ENCODE results near the gene NFU1.
"Not testable (repeated sequence)": the region's sequence is repeated elsewhere in the genome, so short reads cannot be mapped to it uniquely, and the experiment has no call there.

NFU1 gene

DNA sequence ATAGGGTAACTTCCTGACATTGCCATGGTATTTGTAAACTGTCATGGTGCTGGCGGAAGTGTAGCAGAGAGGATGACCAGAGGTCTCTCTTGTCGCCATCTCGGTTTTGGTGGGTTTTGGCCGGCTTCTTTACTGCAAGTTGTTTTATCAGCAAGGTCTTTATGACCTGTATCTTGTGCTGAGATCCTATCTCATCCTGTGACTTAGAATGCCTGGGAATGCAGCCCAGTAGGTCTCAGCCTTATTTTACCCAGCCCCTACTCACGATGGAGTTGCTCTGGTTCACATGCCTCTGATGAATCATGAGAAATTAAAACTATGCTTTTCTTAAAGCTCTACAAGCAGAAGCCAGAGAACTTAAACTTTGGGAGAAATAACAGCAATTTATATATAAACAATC is 12.7 kb upstream of the NFU1 start:
- no peak for DNase-seq

DNA sequence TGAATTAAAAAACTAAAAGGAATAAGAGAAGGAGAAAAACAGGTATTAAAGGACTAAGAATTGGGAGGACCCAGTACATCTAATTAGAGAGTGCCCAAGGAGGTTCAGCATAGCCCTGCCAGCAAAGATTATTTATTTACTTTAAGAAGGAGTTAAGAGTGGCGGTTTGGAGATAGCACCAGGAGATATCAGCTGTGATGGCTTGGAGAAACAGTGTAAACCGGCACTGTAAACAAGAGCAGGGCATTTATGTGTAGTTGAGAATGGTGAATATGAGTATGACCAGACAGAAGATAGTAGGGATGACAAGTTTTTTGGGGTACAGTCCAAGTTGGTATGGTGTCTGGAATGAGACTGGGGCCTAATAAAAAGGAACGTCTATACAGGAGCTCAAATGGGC is 6.4 kb upstream of the NFU1 start:
- not testable (repeated sequence) for DNase-seq

DNA sequence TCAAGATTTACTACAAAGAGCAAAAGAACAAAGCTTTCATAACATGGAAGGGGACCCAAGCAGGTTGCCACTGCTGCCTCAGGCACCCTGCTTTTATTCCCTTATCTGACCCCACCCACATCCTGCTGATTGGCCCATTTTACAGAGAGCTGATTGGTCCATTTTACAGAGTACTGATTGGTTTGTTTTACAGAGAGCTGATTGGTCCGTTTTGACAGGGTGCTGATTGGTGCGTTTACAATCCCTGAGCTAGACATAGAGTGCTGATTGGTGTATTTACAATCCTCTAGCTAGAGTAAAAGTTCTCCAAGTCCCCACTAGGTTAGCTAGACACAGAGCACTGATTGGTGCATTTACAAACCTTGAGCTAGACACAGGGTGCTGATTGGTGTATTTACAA is 2.3 kb upstream of the NFU1 start:
- not testable (repeated sequence) for DNase-seq

GRCh38 chr2:69438580-69438979 is 1.3 kb upstream of the NFU1 start:
- no peak for DNase-seq

GRCh38 chr2:69437751-69438154 is 518 bp upstream of the NFU1 start:
- DNase-seq: no peak

- DNase-seq: no peak
These were observed 668 bp downstream of the NFU1 start for GRCh38 chr2:69436596-69436937.

DNA sequence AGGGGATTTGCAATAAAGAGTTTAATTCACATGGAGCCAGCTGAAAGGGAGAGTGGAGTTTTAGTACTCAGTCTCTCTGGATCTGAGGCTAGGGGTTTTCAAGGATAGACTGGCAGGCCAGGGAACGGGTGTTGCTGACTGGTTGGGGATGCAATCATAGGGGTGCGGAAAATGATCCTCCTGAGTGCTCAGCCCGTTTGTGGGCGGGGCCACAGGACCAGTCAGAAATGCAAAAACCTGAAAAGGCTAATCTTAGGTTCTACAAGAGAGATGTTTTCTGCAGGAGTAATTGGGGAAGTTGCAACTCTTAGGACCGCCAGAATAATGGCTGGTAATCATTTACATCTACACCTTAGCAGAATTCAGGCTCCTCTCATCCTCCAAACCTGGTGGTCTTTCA is 2.5 kb downstream of the NFU1 start:
- DNase-seq: no peak

- DNase-seq: no peak
These were observed 7.6 kb downstream of the NFU1 start for GRCh38 chr2:69429491-69430183.

GRCh38 chr2:69428981-69429380 is 8.3 kb downstream of the NFU1 start:
- no peak for DNase-seq

GRCh38 chr2:69424419-69424818 is 12.8 kb downstream of the NFU1 start:
- DNase-seq: no peak

DNA sequence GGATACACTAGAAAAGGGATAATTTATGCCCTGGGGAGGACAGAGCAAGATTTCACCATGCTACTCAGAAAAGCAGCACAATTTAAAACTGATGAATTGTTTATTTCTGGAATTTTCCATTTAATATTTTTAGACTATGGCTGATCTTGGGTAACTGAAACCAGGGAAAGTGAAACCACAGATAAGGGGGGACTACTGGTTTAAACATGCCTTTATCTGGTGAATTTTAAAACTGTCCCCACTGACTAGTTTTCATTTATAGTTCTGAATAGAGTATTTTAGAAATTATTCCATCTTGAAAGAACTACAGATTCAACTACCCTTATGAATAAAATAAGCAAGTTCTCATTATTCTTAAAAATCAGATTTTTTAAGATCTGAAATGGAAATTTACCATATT is 15.0 kb downstream of the NFU1 start:
- DNase-seq: no peak

- not testable (repeated sequence) for DNase-seq
These were observed 18.1 kb downstream of the NFU1 start for GRCh38 chr2:69419111-69419510.

DNA sequence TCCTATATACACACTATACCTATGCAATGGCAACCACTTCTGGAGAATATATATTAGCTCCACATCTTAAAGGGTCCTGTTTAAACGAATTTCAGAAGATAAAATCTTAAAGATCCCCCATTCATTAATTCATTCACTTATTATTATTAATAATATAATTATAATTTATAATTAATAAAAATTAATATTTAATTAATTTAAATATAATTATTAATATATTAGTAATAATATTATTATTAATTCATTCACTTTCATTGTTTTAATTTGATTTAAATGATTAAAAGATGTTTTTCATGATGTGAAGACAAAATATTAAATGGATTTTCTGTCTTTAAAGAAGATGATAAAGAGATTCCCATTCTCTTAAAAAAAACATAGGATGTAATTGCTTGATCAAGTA is 21.1 kb downstream of the NFU1 start:
- no peak for DNase-seq

DNA sequence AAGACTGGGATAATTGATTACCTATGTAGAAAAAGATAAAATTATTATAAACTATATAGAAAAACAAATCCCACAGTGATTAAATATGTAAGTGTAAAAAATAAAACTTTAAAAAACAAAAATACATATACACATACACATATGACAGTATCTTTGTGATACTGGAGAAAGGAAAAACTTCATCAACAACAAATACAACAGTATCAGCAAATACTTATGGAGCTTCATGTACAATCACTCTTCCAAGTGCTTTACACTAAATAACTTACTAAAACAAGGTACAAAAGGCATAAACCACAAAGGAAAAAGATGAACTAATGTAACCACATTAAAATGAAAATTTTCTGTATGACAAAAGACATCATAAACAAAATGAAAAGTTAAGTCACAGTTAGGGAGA is 26.1 kb downstream of the NFU1 start:
- DNase-seq: no peak

- DNase-seq: no peak
These were observed 31.9 kb downstream of the NFU1 start for GRCh38 chr2:69405306-69405705.

- no peak for DNase-seq
These were observed 37.1 kb downstream of the NFU1 start for GRCh38 chr2:69400121-69400520.

DNA sequence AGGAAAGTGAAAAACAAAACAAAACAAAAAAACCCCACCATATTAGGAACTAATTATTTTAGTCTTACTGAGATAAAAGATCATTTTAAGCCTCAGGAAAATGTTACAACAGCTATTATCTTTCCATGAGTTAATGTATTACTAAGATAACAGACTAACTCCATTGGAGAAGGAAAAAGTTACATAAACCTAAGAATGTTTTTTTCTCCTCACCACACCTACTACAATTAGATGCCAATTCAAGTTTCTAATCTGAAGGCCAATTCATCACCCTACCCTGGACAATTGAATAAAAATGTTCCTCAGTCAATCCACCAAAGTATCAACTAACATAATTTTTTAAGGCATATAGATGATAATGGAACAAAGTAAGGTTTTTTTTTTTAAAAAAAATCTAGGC is 40.0 kb downstream of the NFU1 start:
- DNase-seq: no peak

GRCh38 chr2:69395866-69396265 is 41.4 kb downstream of the NFU1 start:
- no peak for DNase-seq

DNA sequence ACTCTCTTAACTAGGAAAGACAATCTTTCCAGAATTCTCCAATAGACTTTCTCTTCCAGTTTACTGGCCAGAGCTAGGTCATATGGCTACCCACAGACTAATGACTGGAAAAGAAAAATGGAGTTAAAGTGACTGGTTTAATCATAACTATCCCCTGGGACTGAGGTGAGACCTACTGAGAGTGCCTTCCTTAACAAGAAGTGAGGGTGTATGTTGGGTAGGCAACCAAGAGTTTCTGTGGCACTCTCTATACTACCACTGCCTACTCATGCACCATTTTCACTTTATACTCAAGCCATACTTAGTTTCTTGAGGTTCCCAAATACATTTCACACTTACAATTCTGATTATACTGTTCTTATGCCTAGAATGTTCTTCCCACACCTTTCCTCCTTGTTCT is 43.3 kb downstream of the NFU1 start:
- DNase-seq: no peak

DNA sequence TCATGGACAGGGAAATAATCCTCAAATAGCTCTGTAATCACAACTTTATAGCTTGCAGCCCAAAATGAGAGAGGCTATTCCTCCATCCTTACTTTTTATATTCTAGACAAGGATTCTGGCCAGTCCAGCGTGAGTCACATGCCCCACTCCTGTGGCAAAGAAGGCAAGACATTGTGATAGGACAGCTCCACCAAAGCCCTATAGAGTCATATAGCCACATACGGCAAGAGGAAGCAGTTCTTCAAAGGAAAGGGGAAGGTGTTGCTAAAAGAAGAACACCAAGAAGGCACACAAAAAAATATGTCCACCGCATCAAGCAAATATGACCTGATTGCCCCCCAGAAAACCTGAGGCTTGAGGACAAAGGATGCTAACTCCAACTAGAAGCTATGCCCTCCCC is 46.8 kb downstream of the NFU1 start:
- DNase-seq: no peak

DNA sequence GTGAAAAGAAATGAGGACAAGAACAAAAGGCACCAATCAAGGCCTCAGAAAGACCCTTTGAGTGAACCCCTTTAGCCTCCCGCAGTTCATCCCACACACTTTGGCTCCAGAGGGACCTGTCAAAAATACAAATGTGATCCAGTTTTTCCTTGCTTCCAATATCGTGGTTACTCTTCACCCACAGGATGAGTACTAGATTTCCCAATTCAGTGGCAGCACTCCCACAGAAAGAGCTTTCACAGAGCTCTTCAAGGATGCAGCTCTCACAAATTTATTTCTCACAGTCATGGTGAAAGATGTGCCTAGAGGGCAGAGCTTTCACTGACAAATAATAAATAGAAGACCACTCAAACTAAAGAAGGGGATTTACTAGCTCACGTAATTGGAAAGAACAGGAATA is 47.2 kb downstream of the NFU1 start:
- no peak for DNase-seq

DNA sequence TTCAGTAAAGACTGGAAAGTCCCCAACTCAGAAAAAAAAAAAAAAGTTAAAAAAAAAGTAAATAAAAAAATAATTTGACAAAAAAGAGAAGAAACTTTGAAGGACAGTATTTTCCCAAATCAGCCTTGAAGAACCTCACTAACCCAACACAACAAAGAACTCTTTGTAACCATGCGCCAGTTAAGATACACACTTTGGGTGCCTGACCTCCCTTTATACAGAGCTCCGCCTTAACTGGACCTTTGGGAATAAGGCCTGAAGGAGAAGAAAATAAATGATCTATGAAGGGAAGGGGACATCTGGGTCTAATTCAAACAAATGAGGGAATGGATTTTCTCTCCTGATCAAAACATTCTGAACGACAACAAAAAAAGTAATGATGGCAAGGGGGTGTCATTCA is 48.0 kb downstream of the NFU1 start:
- no peak for DNase-seq

DNA sequence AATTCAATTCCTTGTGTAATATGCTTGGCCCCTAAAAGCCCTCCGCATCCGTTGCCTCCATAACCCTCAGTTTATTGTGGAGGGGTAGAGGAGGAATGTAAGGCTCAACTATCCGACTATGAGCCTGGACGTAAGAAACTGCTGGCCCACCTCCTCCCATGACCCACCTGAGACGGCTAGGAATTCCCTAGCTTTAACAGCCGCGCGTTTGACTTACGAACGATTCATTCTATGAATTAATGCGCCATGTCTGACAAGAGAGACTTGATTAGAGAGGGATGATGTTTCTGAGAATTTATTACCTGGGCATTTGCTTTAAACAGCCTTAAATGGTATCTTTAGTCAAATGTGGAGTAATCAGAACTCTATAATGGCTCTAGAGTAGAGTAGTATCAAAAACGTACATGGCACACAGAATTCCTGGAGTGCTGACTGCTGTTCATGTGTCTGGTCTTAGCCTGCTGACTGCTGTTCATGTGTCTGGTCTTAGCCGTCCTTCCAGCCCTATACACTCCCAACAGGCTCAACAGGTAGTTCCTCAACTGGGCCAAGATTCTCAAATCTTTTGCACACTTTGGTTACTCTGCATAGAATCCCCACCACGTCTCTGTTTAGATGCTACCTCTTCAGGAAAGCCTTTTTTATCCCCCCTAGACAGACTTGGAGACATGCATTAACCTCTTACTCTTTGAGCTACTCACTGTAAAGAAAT is 49.3 kb downstream of the NFU1 start:
- DNase-seq: no peak

DNA sequence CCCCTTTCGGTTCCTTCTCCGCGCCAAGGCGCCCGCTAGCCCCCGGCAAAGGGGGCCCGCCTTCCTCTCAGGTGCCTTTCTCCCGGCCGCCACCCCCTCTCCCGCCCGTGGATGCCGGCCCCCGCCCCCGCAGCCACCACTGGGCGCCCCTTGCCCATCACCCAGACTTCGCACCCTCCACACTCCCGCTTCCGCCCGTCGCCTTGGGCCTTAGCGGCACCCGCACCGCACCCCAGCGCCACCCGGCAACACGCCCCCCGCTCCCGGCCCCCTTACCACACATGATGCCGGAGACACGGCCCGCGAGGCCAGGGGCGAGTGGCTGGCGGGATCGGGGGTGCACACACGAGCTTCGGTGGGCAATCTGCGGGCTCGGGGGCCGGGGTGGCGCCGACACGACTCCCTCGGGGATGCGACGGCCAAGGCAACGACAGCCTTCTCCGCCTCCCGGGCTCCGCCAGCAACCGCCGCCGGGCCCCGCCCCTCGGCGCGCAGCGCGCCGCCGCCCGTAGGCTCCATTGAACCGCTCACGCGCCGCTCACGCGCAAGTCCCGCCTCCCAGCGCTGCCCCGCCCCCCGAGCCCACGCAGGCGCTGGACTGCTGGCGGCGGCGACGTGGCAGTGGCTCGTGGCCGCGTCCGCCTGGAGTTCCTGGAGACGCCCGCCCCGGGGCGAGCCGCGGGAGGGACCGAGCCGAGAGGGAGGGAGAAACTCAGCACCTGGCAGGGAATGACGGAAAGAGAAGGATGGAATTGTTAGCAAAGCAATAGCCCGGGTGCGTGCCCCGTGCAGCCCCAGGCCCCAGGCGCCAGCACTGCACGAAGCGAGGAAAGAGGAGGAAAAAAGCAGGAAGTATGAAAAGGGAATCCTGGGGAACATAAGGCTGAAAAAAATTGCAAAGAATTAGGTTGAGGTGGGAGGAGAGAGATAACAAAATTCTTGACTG is 50.2 kb downstream of the NFU1 start, which contains the start of gene GFPT1:
Gene GFPT1 (minus strand): TSS at position 439 of the 946 bp plus-strand sequence. CDS start 156 bp downstream, at position 283.
- peak; percentile 90 for DNase-seq
